NB4 (cell line): ENCODE results near the gene ZCCHC7.

Experiments
- TF ChIP-seq, protein P1 (sequence below): IDR thresholded peaks from one replicate; pipeline ENCODE4 v1.5.1; 2012; ENCODE audit warnings: low read depth, low read length
- TF ChIP-seq, protein P2 (sequence below): IDR thresholded peaks from 2 replicates; pipeline ENCODE4 v1.6.1; 2011; ENCODE audit warnings: low read depth, low read length

DNA sequence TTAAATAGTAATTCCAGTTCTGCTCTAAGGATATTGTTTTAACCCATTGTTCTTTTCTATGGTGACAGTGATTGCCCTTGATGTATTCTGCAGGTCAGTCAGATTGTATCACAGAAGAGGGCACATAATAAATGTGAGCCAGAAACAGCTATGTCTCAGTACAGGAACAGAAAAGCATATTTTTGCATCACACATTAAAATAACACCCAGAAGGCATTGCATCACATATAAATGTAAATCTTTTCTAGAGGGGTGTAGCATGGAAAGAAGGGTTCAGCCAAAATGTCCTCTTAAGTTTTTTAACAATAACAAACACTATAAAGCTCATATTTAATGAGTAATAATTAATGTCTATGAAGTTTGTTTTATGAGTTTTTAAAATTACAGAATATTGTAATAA, 30.0 kb downstream of the ZCCHC7 start:
- TF ChIP-seq, protein P1, sequence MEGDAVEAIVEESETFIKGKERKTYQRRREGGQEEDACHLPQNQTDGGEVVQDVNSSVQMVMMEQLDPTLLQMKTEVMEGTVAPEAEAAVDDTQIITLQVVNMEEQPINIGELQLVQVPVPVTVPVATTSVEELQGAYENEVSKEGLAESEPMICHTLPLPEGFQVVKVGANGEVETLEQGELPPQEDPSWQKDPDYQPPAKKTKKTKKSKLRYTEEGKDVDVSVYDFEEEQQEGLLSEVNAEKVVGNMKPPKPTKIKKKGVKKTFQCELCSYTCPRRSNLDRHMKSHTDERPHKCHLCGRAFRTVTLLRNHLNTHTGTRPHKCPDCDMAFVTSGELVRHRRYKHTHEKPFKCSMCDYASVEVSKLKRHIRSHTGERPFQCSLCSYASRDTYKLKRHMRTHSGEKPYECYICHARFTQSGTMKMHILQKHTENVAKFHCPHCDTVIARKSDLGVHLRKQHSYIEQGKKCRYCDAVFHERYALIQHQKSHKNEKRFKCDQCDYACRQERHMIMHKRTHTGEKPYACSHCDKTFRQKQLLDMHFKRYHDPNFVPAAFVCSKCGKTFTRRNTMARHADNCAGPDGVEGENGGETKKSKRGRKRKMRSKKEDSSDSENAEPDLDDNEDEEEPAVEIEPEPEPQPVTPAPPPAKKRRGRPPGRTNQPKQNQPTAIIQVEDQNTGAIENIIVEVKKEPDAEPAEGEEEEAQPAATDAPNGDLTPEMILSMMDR: no peak
- TF ChIP-seq, protein P2, sequence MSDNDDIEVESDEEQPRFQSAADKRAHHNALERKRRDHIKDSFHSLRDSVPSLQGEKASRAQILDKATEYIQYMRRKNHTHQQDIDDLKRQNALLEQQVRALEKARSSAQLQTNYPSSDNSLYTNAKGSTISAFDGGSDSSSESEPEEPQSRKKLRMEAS: no peak
